Skeletal muscle satellite cell (primary cell): ENCODE data around the gene HOOK1. TPM values are rescaled to one million over a fixed set of nuclear protein-coding genes. Genes with fewer than 3 reads are reported as not detected.

Experiments
- H3K27me3 ChIP-seq: 2 replicates; pipeline ENCODE4 v1.7.0; 2013; ENCODE audit warnings: low read length; ENCODE audit not compliant: control insufficient read depth, insufficient read depth
- H3K36me3 ChIP-seq: 2 replicates; pipeline ENCODE4 v1.7.0; 2013; ENCODE audit warnings: mild to moderate bottlenecking, control low read depth, low read length; ENCODE audit not compliant: insufficient read depth
- H3K4me1 ChIP-seq: 2 replicates; pipeline ENCODE4 v1.7.0; 2013; ENCODE audit warnings: low read length; ENCODE audit not compliant: control insufficient read depth, insufficient read depth
- H3K4me2 ChIP-seq: 2 replicates; pipeline ENCODE4 v1.7.0; 2013; ENCODE audit warnings: mild to moderate bottlenecking, low read length
- H3K4me3 ChIP-seq: 2 replicates; pipeline ENCODE4 v1.7.0; 2013; ENCODE audit warnings: low read length
- H3K9ac ChIP-seq: 2 replicates; pipeline ENCODE4 v1.7.0; 2013; ENCODE audit warnings: mild to moderate bottlenecking, low read depth, low read length, moderate library complexity
- H3K9me3 ChIP-seq: replicated peaks from 2 replicates; pipeline ENCODE4 v1.7.0; 2013; ENCODE audit warnings: mild to moderate bottlenecking, control low read depth, low read length
- total RNA-seq: library from RNA; depleted of rRNA; stranded (reverse); fragments of >200 nt; gene quantifications from 2 replicates; pipeline ENCODE4 v1.2.3, GENCODE V29; 2012; rRNA removed

The HOOK1 gene
- not detected in 2 replicates for total RNA-seq

GRCh38 chr1:59814901-59815825 lies at the start of gene HOOK1:
TSS of gene HOOK1 (plus strand) at chr1:59814949. CDS start at chr1:59815118, 169 bp downstream.
- H3K9ac ChIP-seq = no peak within 1 kb of the TSS
- no peaks in the 10 kb centered on the region for H3K4me1 ChIP-seq
- H3K27me3 ChIP-seq = peaks cover 46% of the 10 kb centered on the region
- no peaks in the 10 kb centered on the region for H3K9me3 ChIP-seq
- H3K36me3 ChIP-seq = no peaks in the 10 kb centered on the region
- H3K4me3 ChIP-seq = peak within 1 kb of the TSS; percentile 47
- H3K4me2 ChIP-seq = peak within 1 kb of the TSS; percentile 64

GRCh38 chr1:59765011-59765730 lies 49.6 kb upstream of the HOOK1 start:
- H3K9ac ChIP-seq = no peak overlapping the region
- H3K4me2 ChIP-seq = no peak overlapping the region
- H3K9me3 ChIP-seq = no peaks in the 10 kb centered on the region
- no peak overlapping the region for H3K4me3 ChIP-seq
- no peaks in the 10 kb centered on the region for H3K36me3 ChIP-seq
- no peaks in the 10 kb centered on the region for H3K27me3 ChIP-seq
- H3K4me1 ChIP-seq = peaks cover 8% of the 10 kb centered on the region

- Histone ChIP-seq H3K27me3 (no peaks in the 10 kb centered on the region), H3K4me2 (no peak overlapping the region), H3K36me3 (no peaks in the 10 kb centered on the region), H3K4me1 (peaks cover 5% of the 10 kb centered on the region), H3K9ac (no peak overlapping the region), H3K9me3 (no peaks in the 10 kb centered on the region), H3K4me3 (no peak overlapping the region)
Observed at GRCh38 chr1:59766227-59766855, 48.4 kb upstream of the HOOK1 start.

GRCh38 chr1:59767119-59767518 lies 47.6 kb upstream of the HOOK1 start:
- Histone ChIP-seq H3K4me2 (no peak overlapping the region), H3K4me3 (no peak overlapping the region), H3K9me3 (no peaks in the 10 kb centered on the region), H3K36me3 (no peaks in the 10 kb centered on the region), H3K27me3 (no peaks in the 10 kb centered on the region), H3K4me1 (no peaks in the 10 kb centered on the region), H3K9ac (no peak overlapping the region)

GRCh38 chr1:59768792-59769735 lies 45.7 kb upstream of the HOOK1 start:
- no peaks in the 10 kb centered on the region for H3K4me1 ChIP-seq
- no peaks in the 10 kb centered on the region for H3K27me3 ChIP-seq
- H3K36me3 ChIP-seq = no peaks in the 10 kb centered on the region
- no peak overlapping the region for H3K4me3 ChIP-seq
- no peak overlapping the region for H3K4me2 ChIP-seq
- no peak overlapping the region for H3K9ac ChIP-seq
- H3K9me3 ChIP-seq = no peaks in the 10 kb centered on the region

- Histone ChIP-seq H3K9ac (no peak overlapping the region), H3K4me2 (no peak overlapping the region), H3K4me1 (no peaks in the 10 kb centered on the region), H3K9me3 (no peaks in the 10 kb centered on the region), H3K27me3 (no peaks in the 10 kb centered on the region), H3K36me3 (no peaks in the 10 kb centered on the region), H3K4me3 (no peak overlapping the region)
Observed at GRCh38 chr1:59769736-59770095, 45.0 kb upstream of the HOOK1 start.

- Histone ChIP-seq H3K9ac (no peak overlapping the region), H3K4me2 (no peak overlapping the region), H3K36me3 (no peaks in the 10 kb centered on the region), H3K4me3 (no peak overlapping the region), H3K27me3 (no peaks in the 10 kb centered on the region), H3K4me1 (no peaks in the 10 kb centered on the region), H3K9me3 (no peaks in the 10 kb centered on the region)
Observed at GRCh38 chr1:59771361-59771760, 43.4 kb upstream of the HOOK1 start.

GRCh38 chr1:59775480-59775879 lies 39.3 kb upstream of the HOOK1 start:
- no peak overlapping the region for H3K4me2 ChIP-seq
- no peaks in the 10 kb centered on the region for H3K9me3 ChIP-seq
- H3K9ac ChIP-seq = no peak overlapping the region
- no peaks in the 10 kb centered on the region for H3K27me3 ChIP-seq
- no peak overlapping the region for H3K4me3 ChIP-seq
- H3K4me1 ChIP-seq = peaks cover 10% of the 10 kb centered on the region
- no peaks in the 10 kb centered on the region for H3K36me3 ChIP-seq

GRCh38 chr1:59776960-59777852 lies 37.5 kb upstream of the HOOK1 start:
- H3K9ac ChIP-seq = peak overlapping the region; percentile 14
- no peaks in the 10 kb centered on the region for H3K36me3 ChIP-seq
- no peaks in the 10 kb centered on the region for H3K27me3 ChIP-seq
- peaks cover 10% of the 10 kb centered on the region for H3K4me1 ChIP-seq
- H3K9me3 ChIP-seq = no peaks in the 10 kb centered on the region
- no peak overlapping the region for H3K4me3 ChIP-seq
- H3K4me2 ChIP-seq = peak overlapping the region; percentile 55

GRCh38 chr1:59779949-59780348 lies 34.8 kb upstream of the HOOK1 start:
- H3K4me3 ChIP-seq = no peak overlapping the region
- no peaks in the 10 kb centered on the region for H3K36me3 ChIP-seq
- H3K4me1 ChIP-seq = peaks cover 10% of the 10 kb centered on the region
- H3K27me3 ChIP-seq = no peaks in the 10 kb centered on the region
- no peak overlapping the region for H3K9ac ChIP-seq
- no peaks in the 10 kb centered on the region for H3K9me3 ChIP-seq
- no peak overlapping the region for H3K4me2 ChIP-seq
